GM12878 (cell line): ENCODE data around the gene NOL7. TPM values are rescaled to one million over a fixed set of nuclear protein-coding genes. Genes with fewer than 3 reads are reported as not detected.

Experiments used
- ATAC-seq: fragments of 200-7000 bp; cut with Tn5 transposase; 3 replicates; pipeline ENCODE4 v1.9.1; 2020; ENCODE audit warnings: mild to moderate bottlenecking, moderate library complexity
- BruUV-seq: library from RNA; stranded (reverse); fragments of 400-500 nt; replicated peaks from 2 replicates; lab custom pipeline; 2021; lab: Mats Ljungman, UMichigan
- CTCF ChIA-PET: fragments of 300-600 bp; sonication (Branson Sonifier 250); formaldehyde crosslinking; extraction: SDS; loops from one replicate; lab custom pipeline; 2021; ENCODE audit warnings: inconsistent platforms; lab: Yijun Ruan, JAX
- POLR2A ChIA-PET: fragments of 350-600 bp; formaldehyde crosslinking; extraction: SDS; loops from one replicate; lab custom pipeline; 2021; ENCODE audit warnings: inconsistent platforms; lab: Charles Lee
- RAD21 ChIA-PET: fragments of 300-600 bp; sonication (Branson Sonifier 250); formaldehyde crosslinking; loops from one replicate; lab custom pipeline; 2023; ENCODE audit warnings: antibody characterized with exemption; ENCODE audit not compliant: unreplicated experiment; lab: Charles Lee
- SMC1A ChIA-PET: fragments of 300-600 bp; sonication (Branson Sonifier 250); formaldehyde crosslinking; loops from one replicate; lab custom pipeline; 2023; ENCODE audit not compliant: unreplicated experiment, uncharacterized antibody; lab: Charles Lee
- DNase-seq: peaks from one replicate; pipeline ENCODE4 v3.0.0-alpha.2; 2011; ENCODE audit warnings: low read depth, low spot score
- FAIRE-seq: peaks from 3 replicates; lab custom pipeline; 2011; peaks lifted over from hg19 to GRCh38; lab: Jason Lieb, UNC
- H2AFZ ChIP-seq: 2 replicates; pipeline ENCODE4 v1.6.0; 2011; ENCODE audit warnings: low read depth, low read length, control low read depth; ENCODE audit not compliant: control insufficient read depth
- H3K27ac ChIP-seq: 2 replicates; pipeline ENCODE4 v1.5.1; 2011; ENCODE audit warnings: control low read depth; ENCODE audit not compliant: control insufficient read depth, insufficient read depth
- H3K27me3 ChIP-seq, 2 experiments: replicated peaks in 1 of 2; 2 replicates each; pipeline versions ENCODE4 v1.6.0 to v1.6.1; 2011; ENCODE audit warnings: low read length in 1 of 2; ENCODE audit not compliant: control insufficient read depth in 2 of 2, insufficient read depth in 2 of 2
- H3K36me3 ChIP-seq, 2 experiments: 2 replicates each; pipeline ENCODE4 v1.5.1; 2011; ENCODE audit warnings: low read length in 1 of 2; ENCODE audit not compliant: control insufficient read depth in 2 of 2, insufficient read depth in 2 of 2
- H3K4me1 ChIP-seq: 2 replicates; pipeline ENCODE4 v1.6.1; 2011; ENCODE audit warnings: mild to moderate bottlenecking, low read length, moderate library complexity, mixed read lengths; ENCODE audit not compliant: control insufficient read depth, insufficient read depth
- H3K4me2 ChIP-seq: 2 replicates; pipeline ENCODE4 v1.6.0; 2011; ENCODE audit warnings: control low read depth; ENCODE audit not compliant: control insufficient read depth, insufficient read depth
- H3K4me3 ChIP-seq: fragments of 200-600 bp; sonication (generic); 2 replicates; pipeline ENCODE4 v1.5.1; 2016
- H3K79me2 ChIP-seq: 2 replicates; pipeline ENCODE4 v1.6.0; 2011; ENCODE audit warnings: low read length; ENCODE audit not compliant: control insufficient read depth, insufficient read depth
- H3K9ac ChIP-seq: 2 replicates; pipeline ENCODE4 v1.8.0; 2011; ENCODE audit warnings: low read length, control low read depth, mixed read lengths; ENCODE audit not compliant: control insufficient read depth, insufficient read depth
- H3K9me3 ChIP-seq: replicated peaks from 3 replicates; pipeline ENCODE4 v1.5.1; 2011; ENCODE audit warnings: mild to moderate bottlenecking, low read length; ENCODE audit not compliant: control insufficient read depth, insufficient read depth
- H4K20me1 ChIP-seq: 2 replicates; pipeline ENCODE4 v1.6.0; 2011; ENCODE audit not compliant: control insufficient read depth, insufficient read depth
- CBX3 ChIP-seq: fragments of 200-600 bp; sonication (generic); IDR thresholded peaks from 2 replicates; pipeline ENCODE4 v1.6.1; 2016; ENCODE audit warnings: low read depth, borderline replicate concordance
- ELK1 ChIP-seq: IDR thresholded peaks from 2 replicates; pipeline ENCODE4 v1.6.1; 2012; ENCODE audit warnings: low read depth, low read length, improper control_type of control experiment
- FOS ChIP-seq: IDR thresholded peaks from 3 replicates; pipeline ENCODE4 v1.6.1; 2011; ENCODE audit warnings: borderline replicate concordance; ENCODE audit not compliant: insufficient read length; ENCODE audit errors: extremely low read depth
- KLF5 ChIP-seq: fragments of 450-650 bp; IDR thresholded peaks from 2 replicates; pipeline ENCODE4 v1.6.1; 2014; ENCODE audit warnings: mild to moderate bottlenecking; ENCODE audit not compliant: partially characterized antibody
- MTA3 ChIP-seq: IDR thresholded peaks from 2 replicates; pipeline ENCODE4 v1.6.1; 2012; ENCODE audit warnings: low read length, inconsistent platforms, borderline replicate concordance
- NFYA ChIP-seq: IDR thresholded peaks from 2 replicates; pipeline ENCODE4 v1.6.1; 2011; ENCODE audit warnings: low read depth, mild to moderate bottlenecking, low read length, improper control_type of control experiment, borderline replicate concordance
- PBX3 ChIP-seq: IDR thresholded peaks from 2 replicates; pipeline ENCODE4 v1.6.1; 2011; ENCODE audit warnings: mild to moderate bottlenecking, low read depth, low read length, moderate library complexity; ENCODE audit not compliant: insufficient replicate concordance
- PRDM15 ChIP-seq: fragments of 450-650 bp; formaldehyde crosslinking; IDR thresholded peaks from 2 replicates; pipeline ENCODE4 v1.4.0; 2020; ENCODE audit warnings: mild to moderate bottlenecking, moderate library complexity
- RCOR1 ChIP-seq: conservative IDR thresholded peaks from 2 replicates; pipeline ENCODE4 v1.6.1; 2012; ENCODE audit warnings: low read depth, low read length, improper control_type of control experiment
- SMC3 ChIP-seq: IDR thresholded peaks from 2 replicates; pipeline ENCODE4 v1.6.1; 2011; ENCODE audit warnings: low read length, improper control_type of control experiment, borderline replicate concordance
- TCF7 ChIP-seq: IDR thresholded peaks from 2 replicates; pipeline ENCODE4 v1.6.1; 2014; ENCODE audit warnings: antibody characterized with exemption, borderline replicate concordance
- ZBTB11 ChIP-seq: fragments of 450-650 bp; formaldehyde crosslinking; IDR thresholded peaks from 2 replicates; pipeline ENCODE4 v1.5.0; 2022; ENCODE audit warnings: mild to moderate bottlenecking, missing genetic modification characterization
- WGBS: methylation state at CpG from one replicate; pipeline ENCODE4 v1.1.6; 2016; ENCODE audit warnings: low lambda C conversion rate; ENCODE audit not compliant: insufficient replicate concordance, insufficient coverage; ENCODE audit errors: missing lambda C conversion rate; 5-methylcytosine and 5-hydroxymethylcytosine counted together
- in situ Hi-C: fragments of 300-500 bp; cut with MboI; formaldehyde crosslinking; loops from 9 replicates; pipeline ENCODE4 v1.14.3; 2018; ENCODE audit warnings: mixed read lengths
- intact Hi-C: fragments of 100-400 bp; cut with micrococcal nuclease; formaldehyde crosslinking; loops from one replicate; pipeline ENCODE4 v1.14.2; 2022; ENCODE audit not compliant: unreplicated experiment
- polyA plus RNA-seq, 11 experiments: library from polyadenylated mRNA; depleted of rRNA in 4 of 11; unstranded in 6 of 11; stranded (reverse) in 5 of 11; fragments of >200 nt; fragmentation: Nextera tagmentation in 4 of 11; fragmentation: Illumina TruSeq in 1 of 11; extraction: Ambion mirVana in 4 of 11; extraction: Trizol in 1 of 11; gene quantifications; 1 replicate in 1 of 11; 2 replicates in 10 of 11; pipeline versions ENCODE4 v1.2.1 to v1.2.3, GENCODE V29; 2011 to 2016; ENCODE audit warnings: inconsistent platforms in 2 of 11, missing spikeins in 2 of 11, low read depth in 1 of 11
- total RNA-seq, 4 experiments: library from RNA; depleted of rRNA in 3 of 4; stranded (reverse); fragments of >200 nt in 3 of 4; fragmentation: Illumina TruSeq in 1 of 4; extraction: Trizol in 1 of 4; gene quantifications; 2 replicates each; pipeline versions ENCODE4 v1.2.1 to v1.2.3, GENCODE V29; 2013 to 2021

NOL7 gene
- total and polyA plus RNA-seq, 10 of the 15 experiments (the other 5 are each of a cell fraction or from before 2014, with no cell fraction given): 12.2 to 222 (median 86.2) TPM

GRCh38 chr6:13600036-13600435, 15.1 kb upstream of the NOL7 start:
- 98% methylated on average over 6 of the region's 6 CpGs for WGBS
- CTCF ChIA-PET: no interaction called here
- no peaks in the 10 kb centered on the region for H4K20me1 ChIP-seq
- POLR2A ChIA-PET: no interaction called here
- no peak overlapping the region for H3K4me3 ChIP-seq
- no peak for ATAC-seq
- FAIRE-seq: no peak
- SMC1A ChIA-PET: no interaction called here
- no peaks in the 10 kb centered on the region for H3K79me2 ChIP-seq
- no peak overlapping the region for H2AFZ ChIP-seq
- no peaks in the 10 kb centered on the region for H3K9me3 ChIP-seq
- in situ Hi-C loops: no loop called here
- no TSS peak for BruUV-seq
- H3K27ac ChIP-seq: no peak overlapping the region
- TF ChIP-seq PRDM15 (CRISPR knock-in tag) (no peak), RCOR1 (no peak), SMC3 (no peak), ZBTB11 (CRISPR knock-in tag) (no peak), ELK1 (no peak), TCF7 (no peak), MTA3 (no peak), CBX3 (no peak), NFYA (no peak), PBX3 (no peak), FOS (no peak), KLF5 (no peak)
- peaks cover 0 to 8% of the 10 kb centered on the region in 2 experiments; a peak in 1 of 4 replicates for H3K36me3 ChIP-seq
- no peak for DNase-seq
- no peak overlapping the region for H3K9ac ChIP-seq
- RAD21 ChIA-PET: no interaction called here
- no peak overlapping the region for H3K4me2 ChIP-seq
- intact Hi-C loops: no loop called here
- H3K27me3 ChIP-seq: no peaks in the 10 kb centered on the region
- no peaks in the 10 kb centered on the region for H3K4me1 ChIP-seq
